ENCODE measurements around the gene PSMC2.
A peak's percentile ranks its signal among the peaks of the same experiment; 100 is the strongest.

Gene PSMC2

GRCh38 chr7:103347507-103348267 lies at the start of gene PSMC2:
Gene PSMC2, plus strand, starts transcription at chr7:103347643. Its CDS starts 69 bp downstream, at chr7:103347712.
- DNase-seq (ENCODE audit: low read depth in 2 of 2), result peak; percentile 48 to 69

GRCh38 chr7:103297837-103298179 lies 49.6 kb upstream of the PSMC2 start:
- DNase-seq (ENCODE audit: low read depth in 2 of 2), result no peak

- DNase-seq (ENCODE audit: low read depth in 2 of 2), result no peak
Measured at GRCh38 chr7:103299660-103300059, 47.8 kb upstream of the PSMC2 start.

- no peak for DNase-seq (ENCODE audit: low read depth in 2 of 2)
Measured at GRCh38 chr7:103301441-103301840, 46.0 kb upstream of the PSMC2 start.

GRCh38 chr7:103307503-103308231 lies 39.8 kb upstream of the PSMC2 start:
- no peak for DNase-seq (ENCODE audit: low read depth in 2 of 2)

- no peak for DNase-seq (ENCODE audit: low read depth in 2 of 2)
Measured at GRCh38 chr7:103314852-103315251, 32.6 kb upstream of the PSMC2 start.

GRCh38 chr7:103316380-103316941 lies 31.0 kb upstream of the PSMC2 start:
- DNase-seq (ENCODE audit: low read depth in 2 of 2), result no peak

GRCh38 chr7:103317009-103317408 lies 30.4 kb upstream of the PSMC2 start:
- DNase-seq (ENCODE audit: low read depth in 2 of 2), result no peak

GRCh38 chr7:103325744-103326143 lies 21.7 kb upstream of the PSMC2 start:
- DNase-seq (ENCODE audit: low read depth in 2 of 2), result no peak

GRCh38 chr7:103336761-103337160 lies 10.7 kb upstream of the PSMC2 start:
- DNase-seq (ENCODE audit: low read depth in 2 of 2), result no peak

- no peak for DNase-seq (ENCODE audit: low read depth in 2 of 2)
Measured at GRCh38 chr7:103338864-103339263, 8.6 kb upstream of the PSMC2 start.

GRCh38 chr7:103341466-103341865 lies 6.0 kb upstream of the PSMC2 start:
- DNase-seq (ENCODE audit: low read depth in 2 of 2), result no peak

- DNase-seq (ENCODE audit: low read depth in 2 of 2), result no peak
Measured at GRCh38 chr7:103343332-103343731, 4.1 kb upstream of the PSMC2 start.

GRCh38 chr7:103343758-103344452 lies 3.5 kb upstream of the PSMC2 start:
- peak; percentile 22 to 28 for DNase-seq (ENCODE audit: low read depth in 2 of 2)

- peak; percentile 72 to 75 for DNase-seq (ENCODE audit: low read depth in 2 of 2)
Measured at GRCh38 chr7:103344453-103345149, 2.8 kb upstream of the PSMC2 start, which contains the start of gene DNAJC2. Gene DNAJC2, minus strand, starts transcription at chr7:103344767. Its CDS starts 145 bp downstream, at chr7:103344622.

GRCh38 chr7:103346396-103346795 lies 1.0 kb upstream of the PSMC2 start:
- DNase-seq (ENCODE audit: low read depth in 2 of 2), result no peak

- DNase-seq (ENCODE audit: low read depth in 2 of 2), result no peak
Measured at GRCh38 chr7:103348452-103348851, 1.0 kb downstream of the PSMC2 start.

GRCh38 chr7:103348959-103349358 lies 1.5 kb downstream of the PSMC2 start:
- DNase-seq (ENCODE audit: low read depth in 2 of 2), result no peak

- DNase-seq (ENCODE audit: low read depth in 2 of 2), result no peak
Measured at GRCh38 chr7:103349805-103350204, 2.4 kb downstream of the PSMC2 start.

- no peak for DNase-seq (ENCODE audit: low read depth in 2 of 2)
Measured at GRCh38 chr7:103369432-103369831, 22.0 kb downstream of the PSMC2 start.

- no peak for DNase-seq (ENCODE audit: low read depth in 2 of 2)
Measured at GRCh38 chr7:103373866-103374643, 26.6 kb downstream of the PSMC2 start.

Data from stimulated activated CD4-positive, alpha-beta T cell treated with anti-CD3 and anti-CD28 coated beads, Interleukin-1b, Interleukin-23, amount 100 ng/mL, for 4 hours (primary cell).